Hepatocyte (in vitro differentiated cells): ENCODE results near the gene COL4A3.

ENCODE experiments used
- CTCF ChIP-seq: fragments of 200-600 bp; sonication (generic); IDR thresholded peaks from 2 replicates; pipeline ENCODE4 v1.5.1; 2016; ENCODE audit warnings: antibody characterized with exemption, mild to moderate bottlenecking; ENCODE audit not compliant: poor library complexity
- EZH2 ChIP-seq: fragments of 200-600 bp; sonication (generic); IDR thresholded peaks from 2 replicates; pipeline ENCODE4 v1.6.1; 2016; ENCODE audit warnings: antibody characterized with exemption, mild to moderate bottlenecking, borderline replicate concordance
- EZH2phosphoT487 ChIP-seq: fragments of 200-600 bp; sonication (generic); IDR thresholded peaks from one replicate; pipeline ENCODE4 v1.6.1; 2018; ENCODE audit warnings: antibody characterized with exemption, mild to moderate bottlenecking, low read depth, moderate library complexity; ENCODE audit not compliant: unreplicated experiment, severe bottlenecking

GRCh38 chr2:227310756-227311110, 146.3 kb downstream of the COL4A3 start:
- TF ChIP-seq EZH2phosphoT487 (no peak), CTCF (no peak), EZH2 (no peak)
